HG03025 (cell line): ENCODE results near the gene TTI1.
A peak's percentile ranks its signal among the peaks of the same experiment; 100 is the strongest.

ENCODE experiments used
- ATAC-seq: cut with Tn5 transposase; IDR thresholded peaks from one replicate; pipeline ENCODE4 v1.9.1; 2021; ENCODE audit warnings: mild to moderate bottlenecking, moderate library complexity; ENCODE audit not compliant: unreplicated experiment, low FRiP score

TTI1 gene

GRCh38 chr20:38033330-38034107, at the start of gene TTI1, which contains the start of gene RPRD1B:
TSS of gene TTI1 (minus strand) at chr20:38033456. CDS start at chr20:38013816, 19,640 bp downstream.
TSS of gene RPRD1B (plus strand) at chr20:38033746. CDS start at chr20:38033948, 202 bp downstream.
- peak; percentile 73 for ATAC-seq

GRCh38 chr20:38082894-38083293, 49.6 kb upstream of the TTI1 start:
- no peak for ATAC-seq

GRCh38 chr20:38081575-38081974, 48.3 kb upstream of the TTI1 start:
- ATAC-seq = no peak

- no peak for ATAC-seq
These were observed 46.1 kb upstream of the TTI1 start for GRCh38 chr20:38079353-38079752.

- ATAC-seq = no peak
These were observed 44.8 kb upstream of the TTI1 start for GRCh38 chr20:38078084-38078483.

GRCh38 chr20:38076548-38076947, 43.3 kb upstream of the TTI1 start:
- no peak for ATAC-seq

GRCh38 chr20:38075161-38075998, 42.1 kb upstream of the TTI1 start:
- no peak for ATAC-seq

- ATAC-seq = no peak
These were observed 40.2 kb upstream of the TTI1 start for GRCh38 chr20:38073307-38074071.

GRCh38 chr20:38072898-38073297, 39.6 kb upstream of the TTI1 start:
- ATAC-seq = no peak

- ATAC-seq = no peak
These were observed 34.6 kb upstream of the TTI1 start for GRCh38 chr20:38067717-38068365.

GRCh38 chr20:38066969-38067716, 33.9 kb upstream of the TTI1 start:
- ATAC-seq = no peak

GRCh38 chr20:38065764-38066375, 32.6 kb upstream of the TTI1 start:
- ATAC-seq = no peak

- ATAC-seq = no peak
These were observed 30.8 kb upstream of the TTI1 start for GRCh38 chr20:38063911-38064530.

- no peak for ATAC-seq
These were observed 29.6 kb upstream of the TTI1 start for GRCh38 chr20:38062890-38063289.

- no peak for ATAC-seq
These were observed 27.9 kb upstream of the TTI1 start for GRCh38 chr20:38061109-38061508.

- no peak for ATAC-seq
These were observed 27.3 kb upstream of the TTI1 start for GRCh38 chr20:38060536-38060935.

GRCh38 chr20:38059832-38060231, 26.6 kb upstream of the TTI1 start:
- no peak for ATAC-seq

- no peak for ATAC-seq
These were observed 24.2 kb upstream of the TTI1 start for GRCh38 chr20:38057351-38057972.
